Right cardiac atrium (tissue), 5 donors: Measurements from ENCODE around the gene CDKN2D. TPM values are rescaled to one million over a fixed set of nuclear protein-coding genes. Genes with fewer than 3 reads are reported as not detected.
A peak's percentile ranks its signal among the peaks of the same experiment; 100 is the strongest.
"Not testable (repeated sequence)": the region's sequence is repeated elsewhere in the genome, so short reads cannot be mapped to it uniquely, and the experiment has no call there.

Experiments used
- ATAC-seq, 2 donors: fragments of 200-7000 bp; cut with Tn5 transposase; one replicate each; pipeline versions ENCODE4 v1.8.0 to v1.9.1; 2020; ENCODE audit warnings: moderate library complexity in 2 of 2, mild to moderate bottlenecking in 1 of 2
- DNase-seq, 3 donors: peaks; one replicate each; pipeline ENCODE4 v3.0.0-alpha.2; 2020
- H3K27ac ChIP-seq: one replicate; pipeline ENCODE4 v1.5.1; 2013; ENCODE audit warnings: mild to moderate bottlenecking, low read length, control low read depth, moderate library complexity
- H3K27me3 ChIP-seq: one replicate; pipeline ENCODE4 v1.6.1; 2013; ENCODE audit not compliant: control insufficient read depth, insufficient read depth
- H3K4me1 ChIP-seq: one replicate; pipeline ENCODE4 v1.6.1; 2013; ENCODE audit warnings: low read length; ENCODE audit not compliant: control insufficient read depth, insufficient read depth
- H3K4me3 ChIP-seq: one replicate; pipeline ENCODE4 v1.5.1; 2013; ENCODE audit warnings: low read length, control low read depth
- H3K9me3 ChIP-seq: one replicate; pipeline ENCODE4 v1.6.1; 2013; ENCODE audit warnings: low read length; ENCODE audit not compliant: control insufficient read depth
- WGBS: extraction: QIAGEN DNeasy Blood & Tissue Kit; methylation state at CpG from one replicate; pipeline ENCODE4 v1.1.7; 2013; 5-methylcytosine and 5-hydroxymethylcytosine counted together
- intact Hi-C, 4 donors: fragments of 100-400 bp; cut with DNase I; formaldehyde crosslinking; loops; one replicate each; pipeline versions ENCODE4 v1.11.0 to v1.14.0; 2022 to 2023
- polyA plus RNA-seq: library from polyadenylated mRNA; stranded (reverse); fragments of 200-250 nt; gene quantifications from one replicate; pipeline ENCODE4 v1.2.3, GENCODE V29; 2013
- total RNA-seq, 4 donors: library from RNA; stranded (reverse); fragmentation: NEBNext Ultra II Directional; extraction: Animal tissue kit (Norgen Biotek cat#: 25700); gene quantifications; one replicate each; pipeline ENCODE4 v1.2.1, GENCODE V29; 2021
- donor health status: healthy with polysubstance abuse.
- donor health status: DM: no; HTN: yes; CAD: no.
- donor health status: DM: no; HTN: no; CAD: no.
- donor health status: DM: no; HTN: yes; CAD: no; lungs with severe emphysema.
- donor health status: DM: yes; HTN: yes; CAD: no.

Gene CDKN2D
- total and polyA plus RNA-seq, 5 donors, result 6.1 to 9.4 (median 7.4) TPM

DNA sequence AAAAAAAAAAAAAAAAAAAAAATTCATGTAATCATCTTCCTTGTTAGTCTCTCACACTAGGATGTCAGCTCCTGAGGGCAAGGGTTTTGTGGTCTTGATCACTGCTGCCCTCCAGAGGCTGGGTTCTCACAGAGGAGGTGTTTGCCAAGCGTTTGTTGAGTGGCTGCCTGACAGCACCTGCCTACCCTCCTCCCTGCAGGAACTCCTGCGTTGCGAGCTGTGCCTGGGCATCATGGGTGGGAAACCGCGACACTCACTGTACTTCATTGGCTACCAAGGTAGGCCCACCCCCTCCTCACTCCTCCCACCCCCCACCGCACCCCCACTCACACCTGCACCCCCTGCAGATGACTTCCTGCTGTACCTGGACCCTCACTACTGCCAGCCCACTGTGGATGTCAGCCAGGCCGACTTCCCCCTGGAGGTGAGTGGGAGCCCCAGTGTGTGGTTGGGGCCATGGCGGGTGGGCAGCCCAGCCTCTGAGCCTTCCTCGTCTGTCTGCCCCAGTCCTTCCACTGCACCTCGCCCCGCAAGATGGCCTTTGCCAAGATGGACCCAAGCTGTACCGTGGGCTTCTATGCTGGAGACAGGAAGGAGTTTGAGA, 17.0 kb downstream of the CDKN2D start:
- no peak for DNase-seq
- 90% methylated on average over 12 of the region's 12 CpGs for WGBS
- intact Hi-C loops, result no loop called here
- peak in 1 of 2 donors; percentile 7 for ATAC-seq
- no peaks in the 10 kb centered on the region for H3K4me1 ChIP-seq
- H3K27ac ChIP-seq, result no peak overlapping the region
- H3K4me3 ChIP-seq, result no peak overlapping the region
- no peaks in the 10 kb centered on the region for H3K27me3 ChIP-seq
- H3K9me3 ChIP-seq, result no peaks in the 10 kb centered on the region

GRCh38 chr19:10551006-10551405, 17.8 kb downstream of the CDKN2D start:
- 94% methylated on average over 9 of the region's 9 CpGs for WGBS
- H3K27ac ChIP-seq, H3K27me3 ChIP-seq, H3K4me1 ChIP-seq, H3K9me3 ChIP-seq, H3K4me3 ChIP-seq, ATAC-seq, DNase-seq, intact Hi-C loops: not testable (repeated sequence)

GRCh38 chr19:10550336-10550735, 18.4 kb downstream of the CDKN2D start:
- no peak overlapping the region for H3K27ac ChIP-seq
- H3K27me3 ChIP-seq, result no peaks in the 10 kb centered on the region
- WGBS, result 94% methylated on average over 5 of the region's 6 CpGs
- H3K4me1 ChIP-seq, result no peaks in the 10 kb centered on the region
- ATAC-seq (no peak), DNase-seq (peak in 1 of 3 donors; percentile 7)
- H3K4me3 ChIP-seq, result no peak overlapping the region
- intact Hi-C loops, result no loop called here
- H3K9me3 ChIP-seq, result no peaks in the 10 kb centered on the region

GRCh38 chr19:10549733-10550132, 19.0 kb downstream of the CDKN2D start:
- no peaks in the 10 kb centered on the region for H3K27me3 ChIP-seq
- no peak overlapping the region for H3K4me3 ChIP-seq
- no peaks in the 10 kb centered on the region for H3K9me3 ChIP-seq
- H3K4me1 ChIP-seq, result peaks cover 2% of the 10 kb centered on the region
- DNase-seq (no peak), ATAC-seq (no peak)
- intact Hi-C loops, result no loop called here
- 85% methylated on average over 7 of the region's 7 CpGs for WGBS
- no peak overlapping the region for H3K27ac ChIP-seq

- intact Hi-C loops, result no loop called here
- Histone ChIP-seq H3K4me3 (no peak overlapping the region), H3K27ac (no peak overlapping the region), H3K9me3 (no peaks in the 10 kb centered on the region), H3K4me1 (peaks cover 6% of the 10 kb centered on the region), H3K27me3 (no peaks in the 10 kb centered on the region)
- ATAC-seq (no peak), DNase-seq (no peak)
- 96% methylated on average over 18 of the region's 18 CpGs for WGBS
These were observed 20.0 kb downstream of the CDKN2D start for GRCh38 chr19:10548746-10549276.

DNA sequence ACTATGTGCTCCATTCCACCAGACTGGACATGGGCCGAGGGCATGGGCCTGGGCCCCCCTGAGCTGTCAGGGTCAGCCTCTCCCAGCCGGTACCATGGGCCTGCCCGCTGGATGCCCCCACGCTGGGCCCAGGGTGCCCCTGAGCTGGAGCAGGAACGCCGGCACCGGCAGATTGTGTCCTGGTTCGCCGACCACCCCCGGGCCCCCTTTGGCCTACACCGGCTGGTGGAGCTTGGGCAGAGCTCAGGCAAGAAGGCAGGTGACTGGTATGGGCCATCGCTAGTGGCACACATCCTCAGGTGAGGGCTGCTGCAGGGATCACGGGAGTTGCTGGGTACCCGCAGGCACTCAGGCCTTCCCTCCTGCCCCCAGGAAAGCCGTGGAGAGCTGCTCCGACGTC, 22.0 kb downstream of the CDKN2D start:
- H3K27ac ChIP-seq, result no peak overlapping the region
- H3K4me3 ChIP-seq, result no peak overlapping the region
- intact Hi-C loops, result no loop called here

DNA sequence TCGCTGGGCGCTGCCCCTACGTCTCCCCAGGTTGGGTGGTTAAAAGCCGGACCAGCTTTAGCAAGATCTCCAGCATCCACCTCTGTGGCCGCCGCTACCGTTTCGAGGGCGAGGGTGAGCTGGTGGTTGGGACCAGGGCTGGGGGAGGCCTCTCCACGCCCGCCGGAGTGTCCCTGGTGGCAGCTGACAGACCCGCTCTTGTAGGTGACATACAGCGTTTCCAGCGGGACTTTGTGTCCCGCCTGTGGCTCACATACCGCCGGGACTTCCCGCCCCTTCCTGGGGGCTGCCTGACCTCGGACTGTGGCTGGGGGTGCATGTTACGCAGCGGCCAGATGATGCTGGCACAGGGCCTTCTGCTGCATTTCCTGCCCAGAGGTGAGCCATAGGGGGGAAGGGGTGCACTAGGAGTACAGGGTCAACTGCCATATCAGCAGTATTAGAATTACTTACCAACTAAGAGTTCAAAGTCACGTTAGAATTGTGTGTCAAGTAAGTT, 24.0 kb downstream of the CDKN2D start:
- Histone ChIP-seq H3K4me3 (peak overlapping the region; percentile 94), H3K9me3 (no peaks in the 10 kb centered on the region), H3K27ac (peak overlapping the region; percentile 60), H3K27me3 (no peaks in the 10 kb centered on the region), H3K4me1 (peaks cover 6% of the 10 kb centered on the region)
- ATAC-seq (peak in 1 of 2 donors; percentile 1), DNase-seq (peak in 2 of 3 donors; percentile 15 to 60)
- intact Hi-C loops, result no loop called here
- 49% methylated on average over 23 of the region's 23 CpGs for WGBS

More for the DNA sequence above, 22.0 kb downstream of the CDKN2D start:
- no peak for ATAC-seq
- Histone ChIP-seq H3K4me1 (peaks cover 6% of the 10 kb centered on the region), H3K9me3 (no peaks in the 10 kb centered on the region), H3K27me3 (no peaks in the 10 kb centered on the region)
- DNase-seq, result peak in 1 of 3 donors; percentile 58
- 92% methylated on average over 17 of the region's 17 CpGs for WGBS

DNA sequence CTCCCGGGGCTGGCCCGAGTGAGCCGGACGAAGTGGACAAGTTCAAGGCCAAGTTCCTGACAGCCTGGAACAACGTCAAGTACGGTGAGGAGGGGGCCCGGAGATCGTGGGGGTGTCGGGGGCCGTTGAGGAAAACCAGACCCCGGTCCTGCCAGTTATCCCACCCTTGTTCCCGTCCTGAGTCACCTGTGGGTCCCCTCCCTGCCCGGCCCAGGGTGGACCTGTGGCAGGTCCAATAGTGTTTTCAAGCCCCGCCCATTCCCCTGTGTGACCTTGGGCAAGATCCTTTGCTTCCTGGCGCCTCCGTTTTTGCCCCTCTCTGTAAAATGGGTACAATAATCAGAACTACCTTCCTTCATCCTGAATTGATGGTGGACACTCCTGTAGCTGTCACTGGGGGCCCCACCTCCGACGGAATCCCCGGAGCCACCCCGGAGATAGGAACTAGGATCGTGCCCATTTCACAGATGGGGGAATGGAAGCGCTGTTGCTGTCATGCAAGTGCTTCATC, 24.5 kb downstream of the CDKN2D start:
- Histone ChIP-seq H3K27me3 (no peaks in the 10 kb centered on the region), H3K9me3 (no peaks in the 10 kb centered on the region), H3K4me1 (peaks cover 6% of the 10 kb centered on the region), H3K27ac (peak overlapping the region; percentile 60), H3K4me3 (peak overlapping the region; percentile 94)
- peak; percentile 15 to 44 for ATAC-seq
- intact Hi-C loops, result no loop called here
- peak; percentile 43 to 69 (median 66) for DNase-seq
- WGBS, result 20% methylated on average over 22 of the region's 22 CpGs

- 1% methylated on average over 79 of the region's 79 CpGs for WGBS
- H3K4me1 ChIP-seq, result peaks cover 6% of the 10 kb centered on the region
- H3K27me3 ChIP-seq, result no peaks in the 10 kb centered on the region
- intact Hi-C loops, result no loop called here
- no peaks in the 10 kb centered on the region for H3K9me3 ChIP-seq
- DNase-seq (peak; percentile 81 to 92 (median 92)), ATAC-seq (peak; percentile 91)
- peak within 1 kb of the TSS; percentile 65 for H3K27ac ChIP-seq
- H3K4me3 ChIP-seq, result peak within 1 kb of the TSS; percentile 94
These were observed 25.1 kb downstream of the CDKN2D start, which contains the start of gene ATG4D for GRCh38 chr19:10543420-10544241. Gene ATG4D (plus strand): TSS chr19:10543904. CDS start chr19:10544091, 187 bp downstream.

DNA sequence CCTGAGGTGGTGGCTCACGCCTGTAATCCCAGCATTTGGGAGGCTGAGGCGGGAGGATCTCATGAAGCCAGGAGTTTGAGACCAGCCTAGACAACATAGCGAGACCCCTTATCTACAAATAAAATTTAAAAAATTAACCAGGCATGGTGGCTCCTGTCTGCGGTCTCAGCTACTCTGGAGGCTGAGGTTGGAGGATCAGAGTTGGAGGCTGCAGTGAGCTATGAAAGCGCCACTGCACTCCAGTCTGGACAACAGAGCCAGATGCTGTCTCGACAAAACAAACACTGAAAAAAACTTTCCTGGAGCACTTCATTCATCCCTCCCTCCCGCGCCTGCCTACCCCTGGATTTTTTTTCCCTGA, 25.7 kb downstream of the CDKN2D start:
- H3K4me1 ChIP-seq, result peaks cover 6% of the 10 kb centered on the region
- no peaks in the 10 kb centered on the region for H3K9me3 ChIP-seq
- 63% methylated on average over 8 of the region's 8 CpGs for WGBS
- DNase-seq (no peak), ATAC-seq (no peak)
- no peak overlapping the region for H3K27ac ChIP-seq
- peak overlapping the region; percentile 94 for H3K4me3 ChIP-seq
- no peaks in the 10 kb centered on the region for H3K27me3 ChIP-seq
- intact Hi-C loops, result no loop called here

GRCh38 chr19:10539016-10539415, 29.8 kb downstream of the CDKN2D start:
- DNase-seq, result peak in 2 of 3 donors; percentile 1 to 10
- H3K27ac ChIP-seq, intact Hi-C loops, H3K4me3 ChIP-seq, ATAC-seq, H3K9me3 ChIP-seq, H3K4me1 ChIP-seq, H3K27me3 ChIP-seq: not testable (repeated sequence)
- WGBS, result 73% methylated on average over 9 of the region's 9 CpGs
